Measurements from ENCODE around the gene SAMD4B.

DNA sequence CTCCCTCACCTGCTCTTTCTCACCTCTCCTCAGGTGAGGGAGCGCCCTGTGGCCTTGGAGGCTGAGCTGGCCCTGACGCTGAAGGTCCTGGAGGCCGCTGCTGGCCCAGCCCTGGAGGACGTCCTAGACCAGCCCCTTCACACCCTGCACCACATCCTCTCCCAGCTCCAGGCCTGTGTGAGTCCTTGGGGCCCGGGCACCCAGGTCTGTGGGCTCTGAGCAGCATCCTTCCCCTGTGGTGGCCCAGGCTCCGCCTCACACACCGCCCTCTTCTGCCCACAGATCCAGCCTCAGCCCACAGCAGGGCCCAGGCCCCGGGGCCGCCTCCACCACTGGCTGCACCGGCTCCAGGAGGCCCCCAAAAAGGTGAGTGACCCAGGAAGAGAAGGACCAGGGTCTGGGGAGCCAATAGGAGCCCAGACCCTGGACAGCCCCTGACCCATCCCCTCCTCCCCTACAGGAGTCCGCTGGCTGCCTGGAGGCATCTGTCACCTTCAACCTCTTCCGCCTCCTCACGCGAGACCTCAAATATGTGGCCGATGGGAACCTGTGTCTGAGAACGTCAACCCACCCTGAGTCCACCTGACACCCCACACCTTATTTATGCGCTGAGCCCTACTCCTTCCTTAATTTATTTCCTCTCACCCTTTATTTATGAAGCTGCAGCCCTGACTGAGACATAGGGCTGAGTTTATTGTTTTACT lies 44.1 kb upstream of the SAMD4B start:
- TF ChIP-seq, protein P1, sequence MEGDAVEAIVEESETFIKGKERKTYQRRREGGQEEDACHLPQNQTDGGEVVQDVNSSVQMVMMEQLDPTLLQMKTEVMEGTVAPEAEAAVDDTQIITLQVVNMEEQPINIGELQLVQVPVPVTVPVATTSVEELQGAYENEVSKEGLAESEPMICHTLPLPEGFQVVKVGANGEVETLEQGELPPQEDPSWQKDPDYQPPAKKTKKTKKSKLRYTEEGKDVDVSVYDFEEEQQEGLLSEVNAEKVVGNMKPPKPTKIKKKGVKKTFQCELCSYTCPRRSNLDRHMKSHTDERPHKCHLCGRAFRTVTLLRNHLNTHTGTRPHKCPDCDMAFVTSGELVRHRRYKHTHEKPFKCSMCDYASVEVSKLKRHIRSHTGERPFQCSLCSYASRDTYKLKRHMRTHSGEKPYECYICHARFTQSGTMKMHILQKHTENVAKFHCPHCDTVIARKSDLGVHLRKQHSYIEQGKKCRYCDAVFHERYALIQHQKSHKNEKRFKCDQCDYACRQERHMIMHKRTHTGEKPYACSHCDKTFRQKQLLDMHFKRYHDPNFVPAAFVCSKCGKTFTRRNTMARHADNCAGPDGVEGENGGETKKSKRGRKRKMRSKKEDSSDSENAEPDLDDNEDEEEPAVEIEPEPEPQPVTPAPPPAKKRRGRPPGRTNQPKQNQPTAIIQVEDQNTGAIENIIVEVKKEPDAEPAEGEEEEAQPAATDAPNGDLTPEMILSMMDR (conservative IDR thresholded peaks at IDR 0.05 in 1 of 2, IDR thresholded peaks at IDR 0.05 in 1 of 2; ENCODE audit: low read depth in 1 of 2, low read length in 2 of 2), result no peak
- TF ChIP-seq EZH2 (IDR thresholded peaks at IDR 0.05; ENCODE audit: low read length, missing control alignments), result no peak

All from fibroblast of lung (primary cell).